Tongue (tissue), 2 donors: ENCODE results near the gene ATP23. TPM values are rescaled to one million over a fixed set of nuclear protein-coding genes. Genes with fewer than 3 reads are reported as not detected.
A peak's percentile ranks its signal among the peaks of the same experiment; 100 is the strongest.

Experiments
- DNase-seq: peaks from one replicate; pipeline ENCODE4 v3.0.0-alpha.2; 2015
- total RNA-seq: library from RNA; depleted of rRNA; stranded (reverse); fragments of >200 nt; gene quantifications from one replicate; pipeline ENCODE4 v1.2.3, GENCODE V29; 2014

ATP23 gene
- total RNA-seq, 1 donor from 2014 or later, result 10.2 TPM

- DNase-seq, result peak; percentile 84
Measured at GRCh38 chr12:57983146-57983857, 41.9 kb downstream of the ATP23 start.

DNA sequence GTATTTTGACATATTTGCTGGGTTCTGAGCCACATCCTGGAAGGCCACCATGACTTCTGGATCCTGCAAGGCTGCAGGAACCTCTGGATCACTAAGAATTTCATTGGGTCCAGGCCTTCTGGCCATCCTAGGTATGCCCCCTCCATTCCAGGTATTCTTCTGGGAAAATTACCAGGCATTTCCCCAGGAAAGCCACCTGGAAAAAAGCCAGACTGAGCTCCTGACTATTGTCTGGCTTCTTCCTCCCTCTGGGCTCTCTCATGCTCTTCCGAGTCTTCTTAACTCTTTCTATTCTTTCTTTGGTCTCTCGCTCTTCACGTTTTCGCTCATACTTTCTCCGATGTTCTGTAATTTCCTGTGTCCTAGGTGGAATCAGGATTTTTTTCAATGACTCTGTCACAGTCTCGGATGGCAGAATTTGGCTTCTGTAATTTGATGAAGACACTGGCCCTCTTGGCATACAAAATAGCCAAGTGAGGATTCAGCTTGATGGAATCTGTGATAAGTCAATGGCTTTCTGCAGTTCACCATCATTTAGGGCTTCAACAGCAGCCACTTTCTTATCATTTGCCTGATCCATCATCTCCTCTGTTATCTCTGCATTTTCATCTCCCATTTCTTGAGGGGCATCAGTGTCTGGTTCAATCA lies 42.6 kb downstream of the ATP23 start:
- DNase-seq, result no peak

DNA sequence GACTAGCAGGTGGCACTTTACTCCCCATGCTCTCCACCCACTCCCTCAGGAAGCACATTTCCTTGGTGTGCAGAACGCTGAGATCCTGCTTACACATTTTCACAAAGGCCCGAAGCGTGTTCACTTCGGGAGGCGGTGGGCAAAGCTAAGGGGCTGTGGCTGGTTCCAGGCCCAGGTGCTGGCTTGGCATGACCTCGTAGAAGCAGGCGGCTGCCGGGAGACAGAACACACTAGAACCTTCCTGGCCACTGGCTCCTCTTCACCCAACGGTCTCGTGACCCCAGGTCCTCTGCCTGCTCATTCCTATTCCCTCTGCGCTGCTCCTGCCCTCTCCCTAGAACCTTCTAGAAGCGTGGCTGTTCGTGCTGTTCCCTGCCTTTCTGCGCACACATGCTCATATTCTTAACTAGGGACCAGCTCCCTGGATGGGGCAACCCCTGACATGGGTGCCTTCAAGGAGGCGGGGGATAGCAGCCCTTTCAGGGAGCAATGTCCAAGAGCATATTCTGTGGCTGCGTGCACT lies 43.3 kb downstream of the ATP23 start:
- no peak for DNase-seq

DNA sequence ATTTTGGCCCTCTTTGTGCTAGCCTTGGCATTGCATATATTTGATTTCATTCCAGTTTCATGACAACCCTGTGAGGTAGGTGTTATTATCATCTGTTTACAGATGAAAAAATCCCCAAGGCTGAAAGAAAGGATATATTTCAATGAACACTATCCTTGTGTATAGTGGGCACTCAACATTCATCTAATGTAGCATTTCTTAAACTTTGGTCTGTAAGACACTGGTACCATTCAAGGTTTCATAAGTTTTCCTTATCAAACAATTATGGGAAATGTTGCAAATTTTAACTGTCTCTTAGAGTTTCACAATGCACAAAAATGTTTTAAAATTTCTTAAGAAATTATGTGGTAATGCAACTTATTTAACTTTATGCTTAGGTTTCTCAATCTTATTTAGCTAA lies 44.3 kb downstream of the ATP23 start:
- DNase-seq, result no peak

- peak; percentile 38 for DNase-seq
Measured at GRCh38 chr12:57989838-57990237, 48.5 kb downstream of the ATP23 start.

GRCh38 chr12:57990241-57990883 lies 49.0 kb downstream of the ATP23 start:
- DNase-seq, result no peak

- no peak for DNase-seq
Measured at GRCh38 chr12:57992001-57992400, 50.6 kb downstream of the ATP23 start.

DNA sequence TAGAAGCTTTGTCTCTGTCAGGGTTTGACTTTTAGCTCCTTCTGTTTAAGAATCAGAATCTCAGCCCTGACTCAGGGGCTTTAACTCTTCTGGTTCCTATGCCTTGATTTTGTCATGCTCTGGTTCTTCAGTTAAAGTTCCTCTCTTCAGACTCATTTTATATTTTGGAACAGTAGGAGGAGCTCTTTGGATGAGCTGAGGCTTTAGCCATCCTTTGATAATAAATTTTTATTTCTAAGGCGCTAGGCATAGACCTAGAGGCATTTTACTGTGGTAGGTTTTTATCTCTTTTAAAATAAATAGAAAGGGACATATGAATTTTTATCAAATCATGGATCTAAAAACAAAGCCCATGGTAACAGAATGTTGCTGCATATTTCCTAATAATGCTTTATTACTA lies 51.7 kb downstream of the ATP23 start:
- DNase-seq, result no peak

DNA sequence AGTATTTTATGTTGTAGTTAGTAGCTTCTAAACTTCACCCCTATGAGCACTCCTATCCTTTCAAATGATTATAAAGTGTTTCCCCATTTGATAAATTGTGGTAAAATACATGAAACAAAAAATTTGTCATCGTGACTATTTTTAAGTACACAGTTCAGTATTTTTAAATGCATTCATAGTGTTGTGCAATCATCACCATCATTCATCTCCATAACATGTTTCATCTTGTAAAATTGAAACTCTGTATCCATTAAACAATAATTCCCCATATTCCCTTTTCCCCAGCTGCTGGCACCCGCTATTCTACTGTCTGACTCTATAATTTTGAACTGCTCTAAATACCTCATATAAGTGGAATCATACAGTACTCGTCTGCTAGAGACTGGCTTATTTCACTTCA lies 52.5 kb downstream of the ATP23 start:
- no peak for DNase-seq

- no peak for DNase-seq
Measured at GRCh38 chr12:57996520-57996919, 55.2 kb downstream of the ATP23 start.

DNA sequence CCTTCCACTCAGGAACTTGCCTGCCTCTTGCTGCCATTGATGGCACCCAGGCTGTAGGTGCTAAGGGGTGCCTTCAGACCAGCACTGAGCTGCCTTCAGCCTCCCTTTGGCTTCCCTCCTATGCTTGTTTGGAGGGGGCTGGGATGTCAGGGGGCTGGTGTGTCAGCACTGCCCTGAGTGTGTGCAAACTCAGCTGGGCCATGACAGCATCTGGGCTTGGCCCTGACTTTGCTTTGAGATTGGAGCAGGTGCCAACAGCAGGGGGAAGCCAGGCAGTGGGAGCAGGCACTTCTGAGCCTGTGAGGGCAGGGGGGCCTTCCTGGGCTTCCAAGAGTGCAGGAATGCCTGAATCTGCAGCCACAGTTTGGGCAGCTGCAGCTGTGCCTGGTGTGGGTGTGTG lies 56.9 kb downstream of the ATP23 start:
- no peak for DNase-seq

DNA sequence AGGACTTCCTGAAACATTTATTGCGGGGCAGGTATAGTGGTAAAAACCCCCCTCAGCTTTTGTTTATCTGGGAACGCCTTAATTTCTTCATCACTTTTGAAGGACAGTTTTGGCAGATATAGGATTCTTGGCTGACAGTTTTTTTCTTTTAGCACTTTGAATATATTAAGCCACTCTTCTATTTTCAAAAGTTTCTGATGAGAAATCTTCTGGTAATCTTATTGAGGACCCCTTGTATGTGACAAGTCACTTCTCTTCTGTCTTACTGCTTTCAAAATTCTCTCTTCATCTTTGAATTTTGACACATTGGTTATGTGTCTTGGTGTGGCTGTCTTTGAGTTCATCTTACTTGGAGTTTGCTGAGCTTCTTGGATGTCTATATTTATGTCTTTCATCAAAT lies 59.1 kb downstream of the ATP23 start:
- no peak for DNase-seq

GRCh38 chr12:58007875-58008274 lies 66.5 kb downstream of the ATP23 start:
- DNase-seq, result no peak

GRCh38 chr12:58008634-58009033 lies 67.3 kb downstream of the ATP23 start:
- no peak for DNase-seq

Other genes with a start within 250 kb of the ATP23 start
- 146 TPM for gene OS9, start 247.4 kb upstream of the ATP23 start, total RNA-seq
- gene AGAP2, start 202.8 kb upstream of the ATP23 start, total RNA-seq, result 3.7 TPM
- 57.0 TPM for gene TSPAN31, start 196.5 kb upstream of the ATP23 start, total RNA-seq
- gene CDK4, start 189.3 kb upstream of the ATP23 start, total RNA-seq, result 140 TPM
- gene MARCHF9, start 186.5 kb upstream of the ATP23 start, total RNA-seq, result 9.2 TPM
- gene CYP27B1, start 174.5 kb upstream of the ATP23 start, total RNA-seq, result 0.10 TPM
- 6.9 TPM for gene METTL1, start 169.5 kb upstream of the ATP23 start, total RNA-seq
- 10.1 TPM for gene EEF1AKMT3, start 169.0 kb upstream of the ATP23 start, total RNA-seq
- gene TSFM, start 158.8 kb upstream of the ATP23 start, total RNA-seq, result 19.6 TPM
- 12.0 TPM for gene AVIL, start 122.8 kb upstream of the ATP23 start, total RNA-seq
- gene CTDSP2, start 94.8 kb upstream of the ATP23 start, total RNA-seq, result 114 TPM